HG03469 (cell line): ENCODE results near the gene EOMES.
"Not testable (repeated sequence)": the region's sequence is repeated elsewhere in the genome, so short reads cannot be mapped to it uniquely, and the experiment has no call there.

Source experiments
- ATAC-seq: cut with Tn5 transposase; IDR thresholded peaks from one replicate; pipeline ENCODE4 v1.9.1; 2021; ENCODE audit warnings: mild to moderate bottlenecking, moderate library complexity, moderate number of reproducible peaks; ENCODE audit not compliant: unreplicated experiment

Gene EOMES

DNA sequence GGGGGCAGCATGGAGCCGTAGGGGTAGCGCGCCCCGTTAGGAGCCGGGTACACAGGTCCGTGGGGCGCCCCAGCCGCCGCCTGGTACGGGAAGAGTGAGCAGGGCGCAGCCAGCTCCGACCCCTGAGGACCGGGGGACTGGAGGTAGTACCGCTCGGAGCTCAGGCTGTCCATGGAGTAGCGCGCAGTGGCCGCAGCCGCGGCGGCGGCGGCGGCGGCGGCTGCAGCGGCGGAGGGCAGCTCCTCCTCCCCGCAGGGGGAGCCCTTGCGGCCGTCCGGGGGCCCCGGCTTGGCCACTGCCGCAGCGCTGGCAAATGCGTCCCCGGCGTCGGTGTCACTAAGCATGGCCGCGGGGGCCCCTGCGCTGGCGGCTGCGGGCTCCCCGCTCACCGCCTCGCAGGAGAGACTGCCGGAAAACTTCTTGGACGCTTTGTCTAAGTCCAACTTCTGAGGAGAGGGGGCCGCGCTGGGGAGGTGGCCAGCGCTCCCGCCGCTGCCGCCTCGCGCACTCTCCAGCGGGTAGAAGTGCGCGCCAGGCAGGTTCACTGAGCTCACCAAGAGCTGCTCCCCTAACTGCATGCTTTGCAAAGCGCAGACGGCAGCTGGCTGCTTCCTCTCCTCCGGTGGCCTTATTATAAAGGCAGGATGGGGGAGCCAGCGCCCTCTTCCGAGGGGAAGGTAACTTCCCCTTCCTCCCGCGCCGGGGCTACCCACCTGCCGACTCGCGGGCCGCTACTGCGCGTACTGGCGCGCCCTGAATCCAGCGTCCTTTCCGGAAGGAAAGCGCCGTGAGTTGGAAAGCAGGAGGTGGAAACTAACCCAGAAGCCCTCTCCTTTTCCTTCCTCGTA is at the start of gene EOMES:
Gene EOMES, minus strand, starts transcription at position 607 of the 848 bp plus-strand sequence. Its CDS starts 29 bp downstream, at position 578.
- peak; percentile 64 for ATAC-seq

- ATAC-seq: not testable (repeated sequence)
These were observed 48.3 kb upstream of the EOMES start for GRCh38 chr3:27770384-27770783.

GRCh38 chr3:27767000-27767399 is 44.9 kb upstream of the EOMES start:
- ATAC-seq: no peak

DNA sequence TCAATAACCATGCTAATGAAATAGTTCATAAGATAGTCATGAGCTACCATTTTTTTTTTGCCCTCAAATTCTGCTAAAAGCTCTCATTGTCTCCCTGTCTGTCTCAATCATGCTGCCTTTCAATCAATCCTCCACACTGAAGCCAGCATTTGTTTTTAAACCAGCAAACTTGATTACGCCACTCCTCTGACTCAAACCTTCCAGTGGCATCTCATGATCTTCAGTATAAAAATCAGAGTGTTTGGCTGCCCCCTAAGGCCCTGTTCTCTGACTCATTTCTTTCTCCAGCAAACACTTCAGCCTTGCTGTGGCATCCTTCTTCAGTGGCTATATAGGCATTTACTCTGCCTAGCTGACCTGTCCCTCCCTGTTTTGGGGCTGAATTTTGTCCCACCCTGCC is 36.0 kb upstream of the EOMES start:
- no peak for ATAC-seq

DNA sequence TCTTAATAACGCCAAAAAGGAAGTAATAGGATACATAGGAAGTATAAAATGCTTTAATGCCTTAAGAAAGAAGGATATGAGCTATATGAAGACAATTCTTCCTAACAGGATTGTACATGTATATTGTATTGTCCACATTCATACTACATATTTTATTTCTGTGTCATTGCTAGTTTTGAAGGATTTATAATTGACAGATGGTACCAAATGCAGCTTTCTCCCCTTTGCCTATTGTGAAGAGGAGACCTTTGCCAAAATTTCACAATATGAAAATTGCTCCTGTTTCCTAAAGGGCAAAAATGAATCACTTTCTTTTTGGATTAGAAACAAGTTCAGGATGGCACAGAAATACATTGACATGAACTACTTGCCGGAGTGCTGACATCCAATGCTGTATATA is 34.8 kb upstream of the EOMES start:
- no peak for ATAC-seq

DNA sequence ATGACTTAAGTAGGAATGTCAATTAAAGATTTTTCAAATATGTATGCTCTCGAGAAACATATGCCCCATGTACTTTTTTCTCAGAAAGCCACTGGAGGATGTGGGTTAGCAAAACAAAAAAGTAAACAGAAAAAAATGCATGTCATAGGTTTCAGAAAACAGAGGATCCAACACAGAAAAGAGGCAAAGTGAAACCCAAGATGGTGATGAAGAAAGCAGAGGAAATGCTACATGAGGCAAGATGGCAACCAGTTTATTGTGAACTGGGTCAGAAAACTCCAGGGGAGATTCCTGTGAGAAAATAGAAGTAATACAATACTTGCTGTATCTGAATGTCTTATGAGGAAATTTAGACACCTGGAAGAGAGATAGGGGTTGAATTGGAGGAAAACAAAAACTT is 30.8 kb upstream of the EOMES start:
- ATAC-seq: no peak

GRCh38 chr3:27749643-27750042 is 27.5 kb upstream of the EOMES start:
- ATAC-seq: no peak

DNA sequence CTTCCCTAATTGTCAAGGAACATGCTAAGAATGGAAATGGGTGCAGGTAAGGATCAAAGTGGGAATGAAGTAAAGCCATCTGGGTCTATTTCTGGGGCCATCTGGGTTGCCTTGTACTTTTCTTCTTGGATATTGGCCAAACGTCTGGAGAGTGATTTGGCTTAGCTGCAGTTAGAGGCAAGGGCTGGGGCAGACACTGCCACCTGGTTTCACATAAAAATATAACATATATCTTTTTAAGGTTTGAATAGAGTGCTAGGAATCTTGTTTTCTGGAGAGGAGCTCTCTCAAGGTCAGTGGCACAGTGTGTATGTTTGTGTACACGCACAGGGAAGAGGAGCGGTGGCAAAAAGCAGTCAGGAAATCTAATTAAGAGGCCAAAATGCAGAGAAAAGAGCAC is 24.7 kb upstream of the EOMES start:
- ATAC-seq: no peak

DNA sequence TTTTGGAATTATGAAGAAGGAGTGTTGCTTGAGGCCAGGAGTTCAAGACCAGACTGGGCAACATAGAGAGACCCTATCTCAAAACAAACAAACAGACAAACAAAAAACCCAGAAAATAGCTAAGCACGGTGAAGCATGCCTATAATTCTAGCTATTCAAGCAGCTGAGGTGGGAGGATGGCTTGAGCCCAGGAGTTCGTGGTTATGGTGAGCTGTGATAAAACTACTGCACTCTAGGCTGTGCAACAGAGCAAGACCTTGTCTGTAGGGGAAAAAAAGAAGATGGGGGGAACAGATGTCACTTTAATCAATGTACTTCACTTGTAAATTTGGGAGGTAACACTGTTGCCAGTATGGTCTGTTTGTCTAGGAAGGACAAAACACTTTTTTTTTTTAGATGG is 18.7 kb upstream of the EOMES start:
- ATAC-seq: no peak

GRCh38 chr3:27737091-27737490 is 15.0 kb upstream of the EOMES start:
- no peak for ATAC-seq

GRCh38 chr3:27730774-27731659 is 8.9 kb upstream of the EOMES start:
- ATAC-seq: no peak

DNA sequence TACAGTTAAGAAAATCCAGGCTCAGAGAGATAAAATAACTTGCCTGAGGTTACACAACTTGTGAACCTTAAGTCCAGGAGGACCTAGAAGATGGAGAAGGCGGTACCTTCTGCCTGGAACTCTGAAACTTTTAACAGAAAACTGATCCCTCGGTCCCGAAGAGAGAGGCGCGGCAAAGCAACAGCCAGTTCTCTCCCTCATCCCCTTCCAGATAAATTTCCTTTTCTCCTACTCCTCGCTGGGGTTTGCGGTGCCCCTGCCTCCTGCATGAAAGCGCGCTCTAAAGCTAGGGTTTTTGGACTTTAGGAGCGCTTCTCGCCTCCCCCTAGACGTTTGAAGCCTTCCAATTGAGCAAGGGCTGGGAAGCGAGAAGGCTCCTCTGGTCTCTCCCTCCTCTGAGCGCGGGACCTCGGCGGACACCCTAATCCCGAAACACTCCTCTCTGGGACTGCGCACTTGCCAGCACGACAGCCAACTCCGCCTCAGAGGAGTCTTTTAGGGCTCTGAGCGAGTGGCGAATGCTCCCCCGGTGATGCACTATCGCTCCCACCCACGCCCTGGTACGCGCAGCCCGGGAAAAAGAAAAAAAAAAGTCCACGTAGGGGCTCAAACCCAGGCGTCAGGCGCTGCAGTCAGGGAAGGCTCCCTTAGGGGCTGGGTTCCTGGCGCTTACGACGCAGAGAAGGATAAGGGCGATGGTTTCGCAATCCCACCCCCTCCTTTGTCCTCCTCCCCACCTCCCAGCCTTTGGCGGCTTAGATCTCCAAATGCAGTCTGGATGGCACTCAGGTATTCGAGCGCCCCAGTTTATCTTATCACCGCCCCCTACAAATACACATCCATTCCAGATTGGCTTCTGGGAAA is 7.9 kb upstream of the EOMES start:
- ATAC-seq: no peak

DNA sequence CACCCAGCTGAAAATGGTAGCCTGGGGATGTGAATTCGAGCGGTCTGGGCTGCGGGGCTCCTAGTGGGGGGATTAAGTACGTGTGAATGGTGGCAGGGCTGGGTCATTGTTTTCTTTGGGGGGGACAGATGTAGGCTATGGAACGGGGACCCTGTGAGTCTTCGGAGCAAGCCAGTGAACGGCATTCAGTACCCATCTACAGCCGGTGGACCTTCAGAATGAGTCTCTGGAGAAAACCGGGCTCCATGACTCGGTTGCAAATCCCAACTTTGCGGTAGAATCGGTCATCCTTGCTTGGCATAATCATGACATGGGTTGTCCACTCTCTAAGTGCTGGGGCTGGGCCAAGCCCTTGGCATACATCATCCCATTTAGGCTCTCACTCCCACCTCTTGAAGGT is 7.2 kb upstream of the EOMES start:
- no peak for ATAC-seq

DNA sequence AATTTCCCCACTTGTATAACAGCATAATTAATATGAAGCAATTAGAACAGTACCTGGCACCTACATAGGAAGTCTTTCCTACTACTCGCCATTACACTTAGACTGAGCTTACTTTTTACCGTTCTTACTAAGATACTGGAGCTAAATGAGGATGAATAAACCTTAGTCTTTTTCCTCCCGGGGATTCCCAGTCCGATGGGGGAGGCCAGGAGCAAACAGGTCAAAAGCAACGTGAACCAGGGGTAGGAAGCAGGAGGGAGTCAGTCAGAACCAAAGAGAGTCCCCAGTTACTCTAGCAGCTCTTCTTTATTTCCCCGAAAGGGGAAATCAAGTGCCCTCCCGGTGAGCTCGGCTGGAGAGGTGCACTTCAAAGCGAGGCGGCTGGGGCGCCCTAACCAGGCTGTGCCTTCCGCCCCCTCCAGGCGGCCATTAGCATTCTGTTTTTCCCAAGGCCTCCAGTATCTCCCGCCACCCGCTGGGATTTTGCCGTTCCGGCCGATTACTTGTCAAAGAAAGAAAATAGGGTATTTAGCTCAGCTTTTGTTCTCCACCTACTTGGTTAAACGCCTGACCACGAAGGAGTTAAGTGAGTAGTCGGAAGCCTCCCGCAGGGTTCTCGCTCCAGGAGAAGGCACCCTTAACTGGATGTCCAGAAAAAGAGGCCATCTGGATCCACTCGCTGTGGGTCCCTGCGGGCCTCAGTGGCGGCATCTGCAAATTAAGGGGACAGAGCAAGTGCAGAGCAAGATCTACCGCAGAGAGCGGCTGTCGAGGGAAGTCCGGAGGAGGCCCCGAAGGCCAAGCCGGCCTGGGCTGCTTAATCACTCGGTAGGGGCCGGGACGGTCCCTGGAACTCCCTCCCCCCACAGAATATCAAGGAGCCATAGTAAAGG is 6.3 kb upstream of the EOMES start:
- ATAC-seq: no peak

GRCh38 chr3:27726240-27726639 is 4.1 kb upstream of the EOMES start:
- no peak for ATAC-seq

GRCh38 chr3:27724459-27725197 is 2.5 kb upstream of the EOMES start:
- ATAC-seq: no peak

- no peak for ATAC-seq
These were observed 1.8 kb upstream of the EOMES start for GRCh38 chr3:27723815-27724458.

- ATAC-seq: no peak
These were observed 1.3 kb upstream of the EOMES start for GRCh38 chr3:27723456-27723814.

GRCh38 chr3:27723001-27723445 is 900 bp upstream of the EOMES start:
- ATAC-seq: no peak
